22Rv1 (cell line): Measurements from ENCODE around the gene SPINK1.

ENCODE experiments used
- ZFX ChIP-seq: fragments of 450-650 bp; IDR thresholded peaks from 2 replicates; pipeline ENCODE4 v1.6.1; 2017; ENCODE audit warnings: antibody characterized with exemption, borderline replicate concordance
- TF ChIP-seq, protein P1 (sequence below): fragments of 450-650 bp; IDR thresholded peaks from 2 replicates; pipeline ENCODE4 v1.5.1; 2017; ENCODE audit warnings: mild to moderate bottlenecking

- TF ChIP-seq, protein P1, sequence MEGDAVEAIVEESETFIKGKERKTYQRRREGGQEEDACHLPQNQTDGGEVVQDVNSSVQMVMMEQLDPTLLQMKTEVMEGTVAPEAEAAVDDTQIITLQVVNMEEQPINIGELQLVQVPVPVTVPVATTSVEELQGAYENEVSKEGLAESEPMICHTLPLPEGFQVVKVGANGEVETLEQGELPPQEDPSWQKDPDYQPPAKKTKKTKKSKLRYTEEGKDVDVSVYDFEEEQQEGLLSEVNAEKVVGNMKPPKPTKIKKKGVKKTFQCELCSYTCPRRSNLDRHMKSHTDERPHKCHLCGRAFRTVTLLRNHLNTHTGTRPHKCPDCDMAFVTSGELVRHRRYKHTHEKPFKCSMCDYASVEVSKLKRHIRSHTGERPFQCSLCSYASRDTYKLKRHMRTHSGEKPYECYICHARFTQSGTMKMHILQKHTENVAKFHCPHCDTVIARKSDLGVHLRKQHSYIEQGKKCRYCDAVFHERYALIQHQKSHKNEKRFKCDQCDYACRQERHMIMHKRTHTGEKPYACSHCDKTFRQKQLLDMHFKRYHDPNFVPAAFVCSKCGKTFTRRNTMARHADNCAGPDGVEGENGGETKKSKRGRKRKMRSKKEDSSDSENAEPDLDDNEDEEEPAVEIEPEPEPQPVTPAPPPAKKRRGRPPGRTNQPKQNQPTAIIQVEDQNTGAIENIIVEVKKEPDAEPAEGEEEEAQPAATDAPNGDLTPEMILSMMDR, result no peak
- TF ChIP-seq ZFX, result no peak
Observed at GRCh38 chr5:147879784-147880183, 48.3 kb upstream of the SPINK1 start.
